Transverse colon (tissue), 4 donors: ENCODE measurements around the gene ARL4C.

Experiments used
- POLR2A ChIP-seq: fragments of 450-650 bp; IDR thresholded peaks from one replicate; pipeline ENCODE4 v1.6.1; 2016; ENCODE audit warnings: antibody characterized with exemption, mild to moderate bottlenecking, moderate library complexity
- POLR2AphosphoS5 ChIP-seq, 3 donors: sonication (generic); formaldehyde crosslinking; IDR thresholded peaks; one replicate each; pipeline ENCODE4 v1.6.1; 2016; ENCODE audit warnings: antibody characterized with exemption in 3 of 3
- TF ChIP-seq, protein P1 (sequence below), 5 experiments: fragments of 200-600 bp in 3 of 5; fragments of 450-650 bp in 2 of 5; sonication (generic) in 3 of 5; IDR thresholded peaks; 1 replicate in 2 of 5; 2 replicates in 3 of 5; pipeline ENCODE4 v1.5.1; 2016 to 2017; ENCODE audit warnings: antibody characterized with exemption in 5 of 5, inconsistent platforms in 3 of 5, mild to moderate bottlenecking in 2 of 5, moderate library complexity in 1 of 5

DNA sequence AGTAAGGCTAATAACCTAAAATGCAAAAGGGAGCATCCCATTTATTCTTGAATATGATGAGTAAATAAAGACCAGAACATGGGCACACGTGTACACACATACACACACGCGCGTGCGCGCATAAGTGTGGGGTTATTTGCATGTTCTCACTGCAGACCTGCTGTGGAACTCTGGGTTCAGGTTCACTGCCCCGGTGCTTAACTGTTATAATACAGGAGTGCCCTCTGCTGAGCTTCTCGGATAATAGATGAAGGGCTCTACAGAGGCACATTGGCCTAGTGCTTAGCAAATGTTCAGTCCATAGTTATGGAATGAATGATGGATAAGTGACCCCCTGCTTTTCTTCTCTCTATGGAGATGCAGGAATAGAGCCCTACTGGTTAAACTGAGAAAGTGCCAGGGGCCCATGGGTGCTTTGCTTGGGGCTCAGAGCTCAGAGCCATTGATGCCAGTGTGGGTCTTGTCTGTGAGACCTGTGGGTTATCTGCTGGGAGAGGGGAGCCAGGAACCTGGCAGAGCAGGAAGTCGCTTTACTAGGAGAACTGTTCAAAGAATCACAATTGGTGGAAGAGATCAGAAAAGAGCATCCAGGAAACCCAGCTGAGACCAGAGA, 3.6 kb upstream of the ARL4C start:
- TF ChIP-seq POLR2A (no peak), POLR2AphosphoS5 (IDR thresholded peaks at IDR 0.05) (no peak)
- TF ChIP-seq, protein P1, sequence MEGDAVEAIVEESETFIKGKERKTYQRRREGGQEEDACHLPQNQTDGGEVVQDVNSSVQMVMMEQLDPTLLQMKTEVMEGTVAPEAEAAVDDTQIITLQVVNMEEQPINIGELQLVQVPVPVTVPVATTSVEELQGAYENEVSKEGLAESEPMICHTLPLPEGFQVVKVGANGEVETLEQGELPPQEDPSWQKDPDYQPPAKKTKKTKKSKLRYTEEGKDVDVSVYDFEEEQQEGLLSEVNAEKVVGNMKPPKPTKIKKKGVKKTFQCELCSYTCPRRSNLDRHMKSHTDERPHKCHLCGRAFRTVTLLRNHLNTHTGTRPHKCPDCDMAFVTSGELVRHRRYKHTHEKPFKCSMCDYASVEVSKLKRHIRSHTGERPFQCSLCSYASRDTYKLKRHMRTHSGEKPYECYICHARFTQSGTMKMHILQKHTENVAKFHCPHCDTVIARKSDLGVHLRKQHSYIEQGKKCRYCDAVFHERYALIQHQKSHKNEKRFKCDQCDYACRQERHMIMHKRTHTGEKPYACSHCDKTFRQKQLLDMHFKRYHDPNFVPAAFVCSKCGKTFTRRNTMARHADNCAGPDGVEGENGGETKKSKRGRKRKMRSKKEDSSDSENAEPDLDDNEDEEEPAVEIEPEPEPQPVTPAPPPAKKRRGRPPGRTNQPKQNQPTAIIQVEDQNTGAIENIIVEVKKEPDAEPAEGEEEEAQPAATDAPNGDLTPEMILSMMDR (IDR thresholded peaks at IDR 0.05) = peak; percentile 48 to 57 (median 54)
